ENCODE measurements around the gene CAPSL. TPM values are rescaled to one million over a fixed set of nuclear protein-coding genes. Genes with fewer than 3 reads are reported as not detected.
"Not testable (repeated sequence)": the region's sequence is repeated elsewhere in the genome, so short reads cannot be mapped to it uniquely, and the experiment has no call there.

The CAPSL gene
- total RNA-seq = not detected

GRCh38 chr5:35938568-35939227, at the start of gene CAPSL:
Gene CAPSL (minus strand): TSS chr5:35938622. CDS start chr5:35921120, 17,502 bp downstream.
- ATAC-seq (ENCODE audit: low FRiP score) (no peak), DNase-seq (ENCODE audit: low spot score) (no peak)
- TF ChIP-seq CTCF (IDR thresholded peaks at IDR 0.05) = no peak

DNA sequence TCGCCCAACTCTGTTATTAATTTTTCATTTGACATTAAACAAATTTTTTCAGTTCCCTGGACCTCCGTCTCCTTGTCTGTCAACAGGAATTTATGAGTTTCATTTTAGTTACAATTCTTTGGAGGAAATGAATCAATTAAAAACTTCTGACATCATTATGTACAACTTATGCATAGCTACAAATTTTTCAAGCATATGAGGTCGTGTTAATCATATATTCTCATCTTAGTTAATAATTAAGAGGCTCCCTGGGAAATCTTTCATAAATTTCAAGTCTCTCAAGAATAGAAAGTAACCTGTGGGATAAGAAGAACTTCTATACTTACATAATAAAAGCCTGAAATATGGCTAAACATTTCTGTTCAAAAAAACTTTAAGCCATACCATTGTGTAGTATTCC, 49.4 kb upstream of the CAPSL start:
- DNase-seq (ENCODE audit: low spot score) (no peak), ATAC-seq (ENCODE audit: low FRiP score) (no peak)
- no peak for TF ChIP-seq CTCF (IDR thresholded peaks at IDR 0.05)

DNA sequence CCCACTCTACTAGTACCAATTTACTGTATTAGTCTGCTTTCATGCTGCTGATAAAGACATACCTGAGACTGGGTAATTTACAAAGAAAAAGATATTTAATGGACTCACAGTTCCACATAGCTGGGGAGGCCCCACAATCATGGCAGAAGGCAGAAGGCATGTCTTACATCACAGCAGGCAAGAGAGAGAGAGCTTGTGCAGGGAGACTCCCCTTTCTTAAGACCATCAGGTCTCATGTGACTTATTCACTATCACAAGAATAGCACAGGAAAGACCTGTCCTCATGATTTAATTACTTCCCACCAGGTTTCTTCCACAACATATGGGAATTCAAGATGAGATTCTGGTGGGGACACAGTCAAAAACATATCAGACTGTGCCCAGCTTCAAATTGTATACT, 41.3 kb upstream of the CAPSL start:
- no peak for DNase-seq (ENCODE audit: low spot score)
- no peak for ATAC-seq (ENCODE audit: low FRiP score)
- no peak for TF ChIP-seq CTCF (IDR thresholded peaks at IDR 0.05)

DNA sequence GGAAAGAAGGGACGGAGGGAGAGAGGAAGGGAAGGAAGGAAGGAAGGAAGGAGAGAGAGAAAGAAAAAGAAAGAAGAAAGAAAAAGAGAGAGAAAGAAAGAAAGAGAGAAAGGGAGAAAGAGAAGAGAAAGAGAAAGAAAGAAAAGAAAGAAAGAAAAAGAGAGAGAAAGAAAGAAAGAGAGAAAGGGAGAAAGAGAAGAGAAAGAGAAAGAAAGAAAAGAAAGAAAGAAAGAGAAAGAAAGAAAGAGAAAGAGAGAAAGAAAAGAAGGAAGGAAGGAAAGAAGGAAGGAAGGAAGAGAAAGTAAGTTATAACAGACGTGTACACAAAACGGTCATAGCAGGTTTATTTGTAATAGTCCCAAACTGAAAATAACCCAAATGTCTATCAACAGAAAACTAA, 38.4 kb upstream of the CAPSL start:
- not testable (repeated sequence) for DNase-seq (ENCODE audit: low spot score); ATAC-seq (ENCODE audit: low FRiP score)

- DNase-seq (ENCODE audit: low spot score) (no peak), ATAC-seq (ENCODE audit: low FRiP score) (no peak)
- TF ChIP-seq CTCF (IDR thresholded peaks at IDR 0.05) = no peak
Observed at GRCh38 chr5:35974570-35974969, 36.1 kb upstream of the CAPSL start.

GRCh38 chr5:35971878-35972210, 33.4 kb upstream of the CAPSL start:
- no peak for DNase-seq (ENCODE audit: low spot score)
- TF ChIP-seq CTCF (IDR thresholded peaks at IDR 0.05) = no peak

GRCh38 chr5:35971186-35971877, 32.9 kb upstream of the CAPSL start:
- DNase-seq (ENCODE audit: low spot score) = no peak
- TF ChIP-seq CTCF (IDR thresholded peaks at IDR 0.05) = no peak
- no peak for ATAC-seq (ENCODE audit: low FRiP score)

More at GRCh38 chr5:35971878-35972210, 33.4 kb upstream of the CAPSL start:
- ATAC-seq (ENCODE audit: low FRiP score) = no peak
